Measurements from ENCODE around the gene IGFL2.
"Not testable (repeated sequence)": the region's sequence is repeated elsewhere in the genome, so short reads cannot be mapped to it uniquely, and the experiment has no call there.

The IGFL2 gene

GRCh38 chr19:46205183-46205984 lies 57.3 kb downstream of the IGFL2 start:
- Histone ChIP-seq H3K27me3 (ENCODE audit: insufficient read depth, low read length, poor library complexity) (peaks cover 4% of the 10 kb centered on the region), H3K9ac (ENCODE audit: low read depth, low read length) (no peak overlapping the region), H3K79me2 (ENCODE audit: insufficient read depth, low read length) (no peaks in the 10 kb centered on the region), H3K9me3 (ENCODE audit: insufficient read depth, low read length, severe bottlenecking) (no peaks in the 10 kb centered on the region), H3K27ac (ENCODE audit: low read length) (no peak overlapping the region), H3K4me2 (ENCODE audit: insufficient read depth, low read length) (no peak overlapping the region), H2AFZ (ENCODE audit: low read depth, low read length) (no peak overlapping the region), H3K36me3 (ENCODE audit: insufficient read depth, low read length) (no peaks in the 10 kb centered on the region), H3K4me3 (ENCODE audit: low read depth in 1 of 2, low read length in 2 of 2) (no peak overlapping the region), H3K4me1 (ENCODE audit: insufficient read depth, low read length) (no peaks in the 10 kb centered on the region), H4K20me1 (ENCODE audit: insufficient read depth, low read length) (0 out of 2 replicates have a peak, but pooled peaks cover 3% of the 10 kb centered on the region)
- ATAC-seq (ENCODE audit: insufficient read depth, low read depth) (no peak), DNase-seq (no peak)
- TF ChIP-seq, protein P1, sequence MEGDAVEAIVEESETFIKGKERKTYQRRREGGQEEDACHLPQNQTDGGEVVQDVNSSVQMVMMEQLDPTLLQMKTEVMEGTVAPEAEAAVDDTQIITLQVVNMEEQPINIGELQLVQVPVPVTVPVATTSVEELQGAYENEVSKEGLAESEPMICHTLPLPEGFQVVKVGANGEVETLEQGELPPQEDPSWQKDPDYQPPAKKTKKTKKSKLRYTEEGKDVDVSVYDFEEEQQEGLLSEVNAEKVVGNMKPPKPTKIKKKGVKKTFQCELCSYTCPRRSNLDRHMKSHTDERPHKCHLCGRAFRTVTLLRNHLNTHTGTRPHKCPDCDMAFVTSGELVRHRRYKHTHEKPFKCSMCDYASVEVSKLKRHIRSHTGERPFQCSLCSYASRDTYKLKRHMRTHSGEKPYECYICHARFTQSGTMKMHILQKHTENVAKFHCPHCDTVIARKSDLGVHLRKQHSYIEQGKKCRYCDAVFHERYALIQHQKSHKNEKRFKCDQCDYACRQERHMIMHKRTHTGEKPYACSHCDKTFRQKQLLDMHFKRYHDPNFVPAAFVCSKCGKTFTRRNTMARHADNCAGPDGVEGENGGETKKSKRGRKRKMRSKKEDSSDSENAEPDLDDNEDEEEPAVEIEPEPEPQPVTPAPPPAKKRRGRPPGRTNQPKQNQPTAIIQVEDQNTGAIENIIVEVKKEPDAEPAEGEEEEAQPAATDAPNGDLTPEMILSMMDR (IDR thresholded peaks at IDR 0.05; ENCODE audit: borderline replicate concordance, extremely low read depth, low read length, poor library complexity, severe bottlenecking), result no peak

DNA sequence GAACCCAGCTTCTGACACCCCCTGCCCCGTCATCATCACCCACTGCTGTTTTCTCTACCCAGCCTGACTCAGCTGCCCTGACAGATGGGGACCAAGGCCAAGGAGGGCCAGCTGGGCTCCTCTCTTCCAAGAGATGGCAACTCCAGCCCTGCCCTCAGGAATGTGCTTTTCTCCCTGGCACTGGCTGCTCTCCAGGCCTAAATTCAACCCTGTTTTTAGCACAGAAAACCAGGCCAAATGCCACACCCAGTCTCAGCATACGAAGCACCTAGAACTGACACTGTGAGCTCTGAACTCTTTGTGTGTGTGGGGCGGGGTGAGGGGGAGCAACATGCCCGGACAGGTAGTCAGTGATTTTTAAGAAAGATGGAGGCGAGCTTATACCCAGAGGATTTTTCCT lies 58.1 kb downstream of the IGFL2 start:
- Histone ChIP-seq H3K79me2 (ENCODE audit: insufficient read depth, low read length) (no peaks in the 10 kb centered on the region), H3K9me3 (ENCODE audit: insufficient read depth, low read length, severe bottlenecking) (no peaks in the 10 kb centered on the region), H3K27ac (ENCODE audit: low read length) (no peak overlapping the region), H3K4me2 (ENCODE audit: insufficient read depth, low read length) (no peak overlapping the region), H3K36me3 (ENCODE audit: insufficient read depth, low read length) (no peaks in the 10 kb centered on the region), H3K9ac (ENCODE audit: low read depth, low read length) (no peak overlapping the region), H4K20me1 (ENCODE audit: insufficient read depth, low read length) (0 out of 2 replicates have a peak, but pooled peaks cover 3% of the 10 kb centered on the region), H3K4me3 (ENCODE audit: low read depth in 1 of 2, low read length in 2 of 2) (no peak overlapping the region), H3K4me1 (ENCODE audit: insufficient read depth, low read length) (no peaks in the 10 kb centered on the region), H2AFZ (ENCODE audit: low read depth, low read length) (no peak overlapping the region), H3K27me3 (ENCODE audit: insufficient read depth, low read length, poor library complexity) (peaks cover 4% of the 10 kb centered on the region)
- no peak for TF ChIP-seq EZH2 (IDR thresholded peaks at IDR 0.05; ENCODE audit: borderline replicate concordance, low read depth, low read length, severe bottlenecking)
- TF ChIP-seq, protein P1 (IDR thresholded peaks at IDR 0.05; ENCODE audit: borderline replicate concordance, extremely low read depth, low read length, poor library complexity, severe bottlenecking), result no peak
- no peak for ATAC-seq (ENCODE audit: insufficient read depth, low read depth)
- no peak for DNase-seq

GRCh38 chr19:46206682-46207081 lies 58.6 kb downstream of the IGFL2 start:
- no peaks in the 10 kb centered on the region for H3K79me2 ChIP-seq (ENCODE audit: insufficient read depth, low read length)
- TF ChIP-seq, protein P1 (IDR thresholded peaks at IDR 0.05; ENCODE audit: borderline replicate concordance, extremely low read depth, low read length, poor library complexity, severe bottlenecking), result no peak
- TF ChIP-seq EZH2 (IDR thresholded peaks at IDR 0.05; ENCODE audit: borderline replicate concordance, low read depth, low read length, severe bottlenecking), result no peak
- H2AFZ ChIP-seq (ENCODE audit: low read depth, low read length), result no peak overlapping the region
- H4K20me1 ChIP-seq (ENCODE audit: insufficient read depth, low read length), result 0 out of 2 replicates have a peak, but pooled peaks cover 3% of the 10 kb centered on the region
- no peak overlapping the region for H3K4me2 ChIP-seq (ENCODE audit: insufficient read depth, low read length)
- H3K4me3 ChIP-seq (ENCODE audit: low read depth in 1 of 2, low read length in 2 of 2), result no peak overlapping the region
- no peak overlapping the region for H3K27ac ChIP-seq (ENCODE audit: low read length)
- DNase-seq, result no peak
- no peaks in the 10 kb centered on the region for H3K9me3 ChIP-seq (ENCODE audit: insufficient read depth, low read length, severe bottlenecking)
- peaks cover 4% of the 10 kb centered on the region for H3K27me3 ChIP-seq (ENCODE audit: insufficient read depth, low read length, poor library complexity)
- no peak for ATAC-seq (ENCODE audit: insufficient read depth, low read depth)
- no peaks in the 10 kb centered on the region for H3K36me3 ChIP-seq (ENCODE audit: insufficient read depth, low read length)
- no peak overlapping the region for H3K9ac ChIP-seq (ENCODE audit: low read depth, low read length)
- no peaks in the 10 kb centered on the region for H3K4me1 ChIP-seq (ENCODE audit: insufficient read depth, low read length)

- H3K4me3 ChIP-seq (ENCODE audit: low read depth in 1 of 2, low read length in 2 of 2); H3K27ac ChIP-seq (ENCODE audit: low read length); H3K27me3 ChIP-seq (ENCODE audit: insufficient read depth, low read length, poor library complexity); DNase-seq; H3K9ac ChIP-seq (ENCODE audit: low read depth, low read length); H3K4me1 ChIP-seq (ENCODE audit: insufficient read depth, low read length); H3K79me2 ChIP-seq (ENCODE audit: insufficient read depth, low read length); H3K4me2 ChIP-seq (ENCODE audit: insufficient read depth, low read length); H2AFZ ChIP-seq (ENCODE audit: low read depth, low read length); H3K9me3 ChIP-seq (ENCODE audit: insufficient read depth, low read length, severe bottlenecking); H3K36me3 ChIP-seq (ENCODE audit: insufficient read depth, low read length); ATAC-seq (ENCODE audit: insufficient read depth, low read depth); H4K20me1 ChIP-seq (ENCODE audit: insufficient read depth, low read length): not testable (repeated sequence)
Measured at GRCh38 chr19:46207858-46208257, 59.8 kb downstream of the IGFL2 start.

Measured in DND-41 (cell line).